G401.6 (cell line): Measurements from ENCODE around the gene TTL.

ENCODE experiments used
- FAIRE-seq: peaks from 2 replicates; lab custom pipeline; 2012; peaks lifted over from hg19 to GRCh38; lab: Jason Lieb, UNC

The TTL gene

DNA sequence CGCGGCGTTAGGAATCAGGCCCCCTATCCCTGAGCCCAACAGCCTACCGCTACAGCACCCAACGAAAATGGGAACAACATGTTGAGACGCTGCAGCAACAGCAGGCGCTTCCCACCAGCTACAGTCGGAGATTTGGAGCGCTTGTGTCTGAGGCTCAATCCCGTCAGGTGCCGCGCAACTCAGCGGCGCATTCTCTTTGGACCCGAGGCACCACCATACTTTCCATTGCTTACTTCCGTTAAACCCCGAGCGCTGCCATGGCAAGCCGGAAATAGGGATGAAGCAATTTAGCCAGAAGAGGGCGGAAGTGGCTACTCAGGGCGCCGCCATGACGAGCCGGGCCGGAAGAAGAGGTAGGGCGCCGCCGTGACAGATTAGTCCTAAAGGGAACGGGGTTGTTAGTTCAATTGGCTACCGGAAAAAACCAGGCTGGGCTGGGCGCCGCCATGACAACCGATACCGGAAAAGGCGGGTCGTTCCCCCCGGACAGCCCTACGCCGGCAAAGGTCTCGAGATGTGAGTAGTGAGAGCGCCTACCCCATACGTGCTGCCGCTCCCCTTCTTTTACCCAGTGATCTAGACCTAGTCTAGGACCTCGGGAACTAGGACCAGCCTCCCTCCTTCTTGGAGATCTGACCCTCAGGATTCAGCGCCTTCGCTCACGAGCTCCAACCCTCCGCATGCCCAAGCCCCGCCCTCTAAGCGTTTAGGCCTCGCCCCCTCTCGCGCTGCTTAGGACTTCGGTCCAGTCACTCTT, 102.4 kb downstream of the TTL start, which contains the start of gene CHCHD5:
Gene CHCHD5, plus strand, starts transcription at position 476 of the 757 bp plus-strand sequence. Its CDS starts 39 bp downstream, at position 515.
- peak; percentile 98 for FAIRE-seq

DNA sequence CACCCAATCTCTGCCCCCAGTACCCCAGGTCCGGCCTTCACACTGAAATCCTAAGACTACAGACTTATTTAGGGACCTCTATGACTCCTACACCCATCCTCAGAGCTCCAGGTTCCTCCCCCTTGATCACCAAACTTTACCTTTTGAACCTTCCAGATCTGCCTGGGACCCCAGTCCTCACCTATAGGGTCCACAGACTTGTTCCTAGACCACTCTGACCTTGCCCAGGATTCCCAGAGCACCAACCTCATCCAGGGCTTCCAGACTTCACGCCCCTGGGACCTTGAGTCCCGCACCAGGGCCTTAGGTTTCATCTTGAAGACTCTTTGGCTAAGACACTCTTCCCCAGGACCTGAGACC, 102.9 kb downstream of the TTL start:
- FAIRE-seq: no peak

DNA sequence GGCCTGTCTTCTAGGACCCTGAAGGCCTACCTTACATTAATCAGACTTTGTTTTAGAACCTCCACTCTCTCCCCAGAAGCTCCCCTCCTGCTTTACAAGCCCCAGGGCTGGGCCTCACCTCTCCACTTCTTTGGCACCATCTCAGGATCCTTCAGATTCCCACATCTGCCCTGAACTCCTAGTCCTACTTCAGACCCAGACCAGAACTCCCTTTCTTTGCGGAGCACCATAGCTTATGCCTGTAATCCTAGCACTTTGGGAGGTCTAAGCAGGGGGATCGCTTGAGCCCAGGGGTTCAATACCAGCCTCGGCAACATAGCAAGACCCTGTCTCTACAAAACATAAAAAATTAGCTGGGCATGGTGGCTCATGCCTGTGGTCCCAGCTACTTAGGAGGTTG, 103.4 kb downstream of the TTL start:
- no peak for FAIRE-seq

DNA sequence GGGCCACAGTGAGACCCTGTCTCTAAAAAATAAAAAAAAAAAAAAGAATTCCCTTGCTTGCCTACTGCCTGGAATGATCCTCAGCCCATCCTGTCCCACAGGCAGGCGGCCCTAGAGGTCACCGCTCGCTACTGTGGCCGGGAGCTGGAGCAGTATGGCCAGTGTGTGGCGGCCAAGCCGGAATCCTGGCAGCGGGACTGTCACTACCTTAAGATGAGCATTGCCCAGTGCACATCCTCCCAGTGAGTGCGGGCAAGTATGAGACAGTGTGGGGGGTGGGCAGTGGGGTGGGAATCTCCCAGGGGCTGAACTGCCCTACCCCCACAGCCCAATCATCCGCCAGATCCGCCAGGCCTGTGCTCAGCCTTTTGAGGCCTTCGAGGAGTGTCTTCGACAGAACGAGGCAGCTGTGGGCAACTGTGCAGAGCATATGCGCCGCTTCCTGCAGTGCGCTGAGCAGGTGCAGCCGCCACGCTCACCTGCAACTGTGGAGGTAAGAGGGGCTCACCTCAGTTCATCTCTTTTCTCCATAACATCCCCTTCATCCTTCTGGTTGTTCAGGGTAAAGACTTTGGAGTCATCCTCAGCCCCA, 104.0 kb downstream of the TTL start:
- FAIRE-seq: no peak

DNA sequence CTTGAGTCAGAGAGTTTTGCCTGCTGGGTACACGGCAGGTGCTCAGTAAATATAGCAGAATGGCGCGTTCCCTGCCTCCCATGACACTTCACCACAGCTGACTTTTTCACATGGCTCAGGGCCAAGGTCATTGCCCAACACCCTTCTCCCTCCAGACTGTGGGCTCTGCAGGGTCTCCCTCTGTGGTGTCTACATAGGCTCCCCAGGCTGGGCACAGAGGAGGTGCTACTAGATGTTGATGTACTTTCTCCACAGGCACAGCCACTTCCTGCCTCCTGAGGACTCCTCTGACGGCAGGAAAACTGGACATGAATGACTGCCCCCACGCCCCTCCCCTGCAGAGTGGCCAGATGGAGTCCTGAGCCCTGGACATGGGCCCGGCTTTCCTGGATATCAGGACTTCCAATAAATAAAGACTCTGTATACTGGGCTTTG, 106.7 kb downstream of the TTL start:
- FAIRE-seq: no peak
